Measurements from ENCODE around the gene RAD51D.

- TF ChIP-seq POLR2AphosphoS5 (IDR thresholded peaks at IDR 0.05) (no peak), EP300 (conservative IDR thresholded peaks at IDR 0.05; ENCODE audit: poor library complexity, severe bottlenecking) (no peak), RAD21 (conservative IDR thresholded peaks at IDR 0.05) (no peak), EZH2 (IDR thresholded peaks at IDR 0.05; ENCODE audit: borderline replicate concordance, insufficient read depth, low read length, poor library complexity, severe bottlenecking) (no peak)
- TF ChIP-seq, protein P1, sequence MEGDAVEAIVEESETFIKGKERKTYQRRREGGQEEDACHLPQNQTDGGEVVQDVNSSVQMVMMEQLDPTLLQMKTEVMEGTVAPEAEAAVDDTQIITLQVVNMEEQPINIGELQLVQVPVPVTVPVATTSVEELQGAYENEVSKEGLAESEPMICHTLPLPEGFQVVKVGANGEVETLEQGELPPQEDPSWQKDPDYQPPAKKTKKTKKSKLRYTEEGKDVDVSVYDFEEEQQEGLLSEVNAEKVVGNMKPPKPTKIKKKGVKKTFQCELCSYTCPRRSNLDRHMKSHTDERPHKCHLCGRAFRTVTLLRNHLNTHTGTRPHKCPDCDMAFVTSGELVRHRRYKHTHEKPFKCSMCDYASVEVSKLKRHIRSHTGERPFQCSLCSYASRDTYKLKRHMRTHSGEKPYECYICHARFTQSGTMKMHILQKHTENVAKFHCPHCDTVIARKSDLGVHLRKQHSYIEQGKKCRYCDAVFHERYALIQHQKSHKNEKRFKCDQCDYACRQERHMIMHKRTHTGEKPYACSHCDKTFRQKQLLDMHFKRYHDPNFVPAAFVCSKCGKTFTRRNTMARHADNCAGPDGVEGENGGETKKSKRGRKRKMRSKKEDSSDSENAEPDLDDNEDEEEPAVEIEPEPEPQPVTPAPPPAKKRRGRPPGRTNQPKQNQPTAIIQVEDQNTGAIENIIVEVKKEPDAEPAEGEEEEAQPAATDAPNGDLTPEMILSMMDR (IDR thresholded peaks at IDR 0.05; ENCODE audit: poor library complexity, severe bottlenecking) = no peak
Measured at GRCh38 chr17:35117984-35118383, 1.7 kb downstream of the RAD51D start.

All from neural cell (in vitro differentiated cells).